K562 (cell line): ENCODE results near the gene AMBRA1. TPM values are rescaled to one million over a fixed set of nuclear protein-coding genes. Genes with fewer than 3 reads are reported as not detected.

Experiments
- CTBP1 ChIP-seq: fragments of 450-650 bp; IDR thresholded peaks from 2 replicates; pipeline ENCODE4 v1.6.1; 2016; ENCODE audit warnings: borderline replicate concordance
- E2F6 ChIP-seq, 2 experiments: IDR thresholded peaks; 2 replicates each; pipeline ENCODE4 v1.6.1; 2011; ENCODE audit warnings: borderline replicate concordance in 1 of 2, control low read depth in 1 of 2, low read depth in 1 of 2, low read length in 1 of 2, mild to moderate bottlenecking in 1 of 2, mixed read lengths in 1 of 2, moderate library complexity in 1 of 2; ENCODE audit not compliant: insufficient read depth in 1 of 2, insufficient read length in 1 of 2, poor library complexity in 1 of 2, severe bottlenecking in 1 of 2; ENCODE audit errors: extremely low read depth in 1 of 2
- ERF ChIP-seq: fragments of 450-650 bp; formaldehyde crosslinking; IDR thresholded peaks from 2 replicates; pipeline ENCODE4 v1.4.0; 2020; ENCODE audit warnings: mild to moderate bottlenecking, mixed read lengths
- MCM2 ChIP-seq: fragments of 450-650 bp; IDR thresholded peaks from 2 replicates; pipeline ENCODE4 v1.6.1; 2017; ENCODE audit warnings: low read depth, mild to moderate bottlenecking
- RBBP5 ChIP-seq: fragments of 200-600 bp; sonication (generic); IDR thresholded peaks from 2 replicates; pipeline ENCODE4 v1.6.1; 2012; ENCODE audit warnings: borderline replicate concordance, mild to moderate bottlenecking, low read length, control low read depth, inconsistent platforms; ENCODE audit not compliant: insufficient read depth, poor library complexity, severe bottlenecking
- SREBF2 ChIP-seq: sonication (generic); formaldehyde crosslinking; IDR thresholded peaks from 2 replicates; pipeline ENCODE4 v1.4.0; 2020; ENCODE audit warnings: mild to moderate bottlenecking, missing genetic modification reagents
- TRIM25 ChIP-seq: fragments of 450-650 bp; IDR thresholded peaks from 2 replicates; pipeline ENCODE4 v1.7.0; 2016; ENCODE audit warnings: borderline replicate concordance
- ZNF143 ChIP-seq: sonication (generic); formaldehyde crosslinking; IDR thresholded peaks from 2 replicates; pipeline ENCODE4 v1.9.0; 2022; ENCODE audit warnings: mild to moderate bottlenecking, missing genetic modification reagents
- polyA plus RNA-seq, 8 experiments: library from polyadenylated mRNA; depleted of rRNA in 4 of 8; stranded (reverse) in 5 of 8; unstranded in 3 of 8; fragments of >200 nt; fragmentation: Nextera tagmentation in 2 of 8; fragmentation: Illumina TruSeq in 1 of 8; extraction: Ambion mirVana in 2 of 8; extraction: Trizol in 1 of 8; gene quantifications; 2 replicates each; pipeline versions ENCODE4 v1.2.1 to v1.2.3, GENCODE V29; 2011 to 2014; ENCODE audit warnings: inconsistent platforms in 1 of 8, missing spikeins in 1 of 8
- total RNA-seq, 7 experiments: library from RNA; depleted of rRNA in 6 of 7; stranded (reverse); fragments of >200 nt in 6 of 7; fragmentation: Illumina TruSeq in 2 of 7; extraction: Trizol in 2 of 7; gene quantifications; 2 replicates each; pipeline versions ENCODE4 v1.2.1 to v1.2.3, GENCODE V29; 2011 to 2021; ENCODE audit warnings: low replicate concordance in 1 of 7
- TF ChIP-seq, protein P1 (sequence below): sonication (generic); formaldehyde crosslinking; IDR thresholded peaks from 2 replicates; pipeline ENCODE4 v1.8.1; 2023; ENCODE audit warnings: missing genetic modification reagents, mild to moderate bottlenecking, borderline replicate concordance
- TF ChIP-seq, protein P2 (sequence below): sonication (generic); formaldehyde crosslinking; IDR thresholded peaks from 2 replicates; pipeline ENCODE4 v1.8.0; 2022; ENCODE audit warnings: mild to moderate bottlenecking, missing genetic modification reagents

The AMBRA1 gene
- total and polyA plus RNA-seq, 9 of the 15 experiments (the other 6 are each of a cell fraction or from before 2014, with no cell fraction given) = 0.15 to 24.5 (median 13.0) TPM

- no peak for TF ChIP-seq TRIM25
- TF ChIP-seq, protein P1, sequence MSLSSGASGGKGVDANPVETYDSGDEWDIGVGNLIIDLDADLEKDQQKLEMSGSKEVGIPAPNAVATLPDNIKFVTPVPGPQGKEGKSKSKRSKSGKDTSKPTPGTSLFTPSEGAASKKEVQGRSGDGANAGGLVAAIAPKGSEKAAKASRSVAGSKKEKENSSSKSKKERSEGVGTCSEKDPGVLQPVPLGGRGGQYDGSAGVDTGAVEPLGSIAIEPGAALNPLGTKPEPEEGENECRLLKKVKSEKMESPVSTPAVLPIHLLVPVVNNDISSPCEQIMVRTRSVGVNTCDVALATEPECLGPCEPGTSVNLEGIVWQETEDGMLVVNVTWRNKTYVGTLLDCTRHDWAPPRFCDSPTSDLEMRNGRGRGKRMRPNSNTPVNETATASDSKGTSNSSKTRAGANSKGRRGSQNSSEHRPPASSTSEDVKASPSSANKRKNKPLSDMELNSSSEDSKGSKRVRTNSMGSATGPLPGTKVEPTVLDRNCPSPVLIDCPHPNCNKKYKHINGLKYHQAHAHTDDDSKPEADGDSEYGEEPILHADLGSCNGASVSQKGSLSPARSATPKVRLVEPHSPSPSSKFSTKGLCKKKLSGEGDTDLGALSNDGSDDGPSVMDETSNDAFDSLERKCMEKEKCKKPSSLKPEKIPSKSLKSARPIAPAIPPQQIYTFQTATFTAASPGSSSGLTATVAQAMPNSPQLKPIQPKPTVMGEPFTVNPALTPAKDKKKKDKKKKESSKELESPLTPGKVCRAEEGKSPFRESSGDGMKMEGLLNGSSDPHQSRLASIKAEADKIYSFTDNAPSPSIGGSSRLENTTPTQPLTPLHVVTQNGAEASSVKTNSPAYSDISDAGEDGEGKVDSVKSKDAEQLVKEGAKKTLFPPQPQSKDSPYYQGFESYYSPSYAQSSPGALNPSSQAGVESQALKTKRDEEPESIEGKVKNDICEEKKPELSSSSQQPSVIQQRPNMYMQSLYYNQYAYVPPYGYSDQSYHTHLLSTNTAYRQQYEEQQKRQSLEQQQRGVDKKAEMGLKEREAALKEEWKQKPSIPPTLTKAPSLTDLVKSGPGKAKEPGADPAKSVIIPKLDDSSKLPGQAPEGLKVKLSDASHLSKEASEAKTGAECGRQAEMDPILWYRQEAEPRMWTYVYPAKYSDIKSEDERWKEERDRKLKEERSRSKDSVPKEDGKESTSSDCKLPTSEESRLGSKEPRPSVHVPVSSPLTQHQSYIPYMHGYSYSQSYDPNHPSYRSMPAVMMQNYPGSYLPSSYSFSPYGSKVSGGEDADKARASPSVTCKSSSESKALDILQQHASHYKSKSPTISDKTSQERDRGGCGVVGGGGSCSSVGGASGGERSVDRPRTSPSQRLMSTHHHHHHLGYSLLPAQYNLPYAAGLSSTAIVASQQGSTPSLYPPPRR = no peak
- TF ChIP-seq, protein P2, sequence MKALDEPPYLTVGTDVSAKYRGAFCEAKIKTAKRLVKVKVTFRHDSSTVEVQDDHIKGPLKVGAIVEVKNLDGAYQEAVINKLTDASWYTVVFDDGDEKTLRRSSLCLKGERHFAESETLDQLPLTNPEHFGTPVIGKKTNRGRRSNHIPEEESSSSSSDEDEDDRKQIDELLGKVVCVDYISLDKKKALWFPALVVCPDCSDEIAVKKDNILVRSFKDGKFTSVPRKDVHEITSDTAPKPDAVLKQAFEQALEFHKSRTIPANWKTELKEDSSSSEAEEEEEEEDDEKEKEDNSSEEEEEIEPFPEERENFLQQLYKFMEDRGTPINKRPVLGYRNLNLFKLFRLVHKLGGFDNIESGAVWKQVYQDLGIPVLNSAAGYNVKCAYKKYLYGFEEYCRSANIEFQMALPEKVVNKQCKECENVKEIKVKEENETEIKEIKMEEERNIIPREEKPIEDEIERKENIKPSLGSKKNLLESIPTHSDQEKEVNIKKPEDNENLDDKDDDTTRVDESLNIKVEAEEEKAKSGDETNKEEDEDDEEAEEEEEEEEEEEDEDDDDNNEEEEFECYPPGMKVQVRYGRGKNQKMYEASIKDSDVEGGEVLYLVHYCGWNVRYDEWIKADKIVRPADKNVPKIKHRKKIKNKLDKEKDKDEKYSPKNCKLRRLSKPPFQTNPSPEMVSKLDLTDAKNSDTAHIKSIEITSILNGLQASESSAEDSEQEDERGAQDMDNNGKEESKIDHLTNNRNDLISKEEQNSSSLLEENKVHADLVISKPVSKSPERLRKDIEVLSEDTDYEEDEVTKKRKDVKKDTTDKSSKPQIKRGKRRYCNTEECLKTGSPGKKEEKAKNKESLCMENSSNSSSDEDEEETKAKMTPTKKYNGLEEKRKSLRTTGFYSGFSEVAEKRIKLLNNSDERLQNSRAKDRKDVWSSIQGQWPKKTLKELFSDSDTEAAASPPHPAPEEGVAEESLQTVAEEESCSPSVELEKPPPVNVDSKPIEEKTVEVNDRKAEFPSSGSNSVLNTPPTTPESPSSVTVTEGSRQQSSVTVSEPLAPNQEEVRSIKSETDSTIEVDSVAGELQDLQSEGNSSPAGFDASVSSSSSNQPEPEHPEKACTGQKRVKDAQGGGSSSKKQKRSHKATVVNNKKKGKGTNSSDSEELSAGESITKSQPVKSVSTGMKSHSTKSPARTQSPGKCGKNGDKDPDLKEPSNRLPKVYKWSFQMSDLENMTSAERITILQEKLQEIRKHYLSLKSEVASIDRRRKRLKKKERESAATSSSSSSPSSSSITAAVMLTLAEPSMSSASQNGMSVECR (CRISPR knock-in tag) = peak; percentile 22; the same call in 1 of the 2 replicates
- no peak for TF ChIP-seq SREBF2 (CRISPR knock-in tag)
- no peak for TF ChIP-seq ZNF143 (CRISPR knock-in tag)
- peak; percentile 70 for TF ChIP-seq RBBP5
- peak in 1 of 2 experiments; percentile 79 for TF ChIP-seq E2F6 (IDR thresholded peaks at IDR 0.05; ENCODE audit: borderline replicate concordance in 1 of 2, extremely low read depth in 1 of 2, insufficient read depth in 1 of 2, insufficient read length in 1 of 2, low read depth in 1 of 2, low read length in 1 of 2, poor library complexity in 1 of 2, severe bottlenecking in 1 of 2)
- TF ChIP-seq MCM2 = no peak
- TF ChIP-seq ERF (CRISPR knock-in tag) = 0 out of 2 replicates have a peak, but pooled peaks have one; percentile 50
- TF ChIP-seq CTBP1 = 0 out of 2 replicates have a peak, but pooled peaks have one; percentile 29
These were observed 212.6 kb downstream of the AMBRA1 start, which contains the start of gene MDK (continued) for GRCh38 chr11:46381048-46381818.
